K562 (cell line): ENCODE data around the gene GPSM3.

ENCODE experiments used
- CBFB ChIP-seq: sonication (generic); formaldehyde crosslinking; IDR thresholded peaks from 2 replicates; pipeline ENCODE4 v1.4.0; 2020; ENCODE audit warnings: mild to moderate bottlenecking, missing genetic modification reagents
- ERF ChIP-seq: fragments of 450-650 bp; formaldehyde crosslinking; IDR thresholded peaks from 2 replicates; pipeline ENCODE4 v1.4.0; 2020; ENCODE audit warnings: mild to moderate bottlenecking, mixed read lengths
- EZH2 ChIP-seq: IDR thresholded peaks from 2 replicates; pipeline ENCODE4 v1.6.1; 2012; ENCODE audit warnings: low read depth, mild to moderate bottlenecking, inconsistent platforms, low read length, borderline replicate concordance
- FOXK2 ChIP-seq, 2 experiments: fragments of 450-650 bp; IDR thresholded peaks in 1 of 2; conservative IDR thresholded peaks in 1 of 2; 2 replicates each; pipeline ENCODE4 v1.6.1; 2016; ENCODE audit warnings: low read depth in 2 of 2, mild to moderate bottlenecking in 1 of 2
- HSF4 ChIP-seq: fragments of 250-450 bp; sonication (Bioruptor Pico); IDR thresholded peaks from 2 replicates; pipeline ENCODE4 v2.1.2; 2022; ENCODE audit warnings: mild to moderate bottlenecking, moderate library complexity, borderline replicate concordance
- NCOA4 ChIP-seq: fragments of 450-650 bp; IDR thresholded peaks from 2 replicates; pipeline ENCODE4 v1.6.1; 2018; ENCODE audit warnings: mild to moderate bottlenecking; ENCODE audit not compliant: partially characterized antibody
- POLR2A ChIP-seq: fragments of 450-650 bp; conservative IDR thresholded peaks from 2 replicates; pipeline ENCODE4 v1.6.1; 2016
- ZEB2 ChIP-seq: fragments of 450-650 bp; IDR thresholded peaks from 2 replicates; pipeline ENCODE4 v1.6.1; 2016
- TF ChIP-seq, protein P1 (sequence below), 3 experiments: IDR thresholded peaks in 2 of 3; conservative IDR thresholded peaks in 1 of 3; 2 replicates each; pipeline ENCODE4 v1.5.1; 2011 to 2012; ENCODE audit warnings: low read length in 3 of 3, mild to moderate bottlenecking in 3 of 3, control low read depth in 2 of 3, improper control_type of control experiment in 1 of 3, inconsistent platforms in 1 of 3, low read depth in 1 of 3, mixed read lengths in 1 of 3, moderate library complexity in 1 of 3; ENCODE audit not compliant: insufficient read depth in 2 of 3
- TF ChIP-seq, protein P2 (sequence below): fragments of 250-450 bp; sonication (Bioruptor Pico); IDR thresholded peaks from 2 replicates; pipeline ENCODE4 v1.5.0; 2020; ENCODE audit warnings: mild to moderate bottlenecking

- TF ChIP-seq, protein P1, sequence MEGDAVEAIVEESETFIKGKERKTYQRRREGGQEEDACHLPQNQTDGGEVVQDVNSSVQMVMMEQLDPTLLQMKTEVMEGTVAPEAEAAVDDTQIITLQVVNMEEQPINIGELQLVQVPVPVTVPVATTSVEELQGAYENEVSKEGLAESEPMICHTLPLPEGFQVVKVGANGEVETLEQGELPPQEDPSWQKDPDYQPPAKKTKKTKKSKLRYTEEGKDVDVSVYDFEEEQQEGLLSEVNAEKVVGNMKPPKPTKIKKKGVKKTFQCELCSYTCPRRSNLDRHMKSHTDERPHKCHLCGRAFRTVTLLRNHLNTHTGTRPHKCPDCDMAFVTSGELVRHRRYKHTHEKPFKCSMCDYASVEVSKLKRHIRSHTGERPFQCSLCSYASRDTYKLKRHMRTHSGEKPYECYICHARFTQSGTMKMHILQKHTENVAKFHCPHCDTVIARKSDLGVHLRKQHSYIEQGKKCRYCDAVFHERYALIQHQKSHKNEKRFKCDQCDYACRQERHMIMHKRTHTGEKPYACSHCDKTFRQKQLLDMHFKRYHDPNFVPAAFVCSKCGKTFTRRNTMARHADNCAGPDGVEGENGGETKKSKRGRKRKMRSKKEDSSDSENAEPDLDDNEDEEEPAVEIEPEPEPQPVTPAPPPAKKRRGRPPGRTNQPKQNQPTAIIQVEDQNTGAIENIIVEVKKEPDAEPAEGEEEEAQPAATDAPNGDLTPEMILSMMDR (IDR thresholded peaks at IDR 0.05 in 2 of 3, conservative IDR thresholded peaks at IDR 0.05 in 1 of 3; ENCODE audit: insufficient read depth in 2 of 3, low read depth in 1 of 3, low read length in 3 of 3): no peak
- no peak for TF ChIP-seq EZH2
- no peak for TF ChIP-seq CBFB (CRISPR knock-in tag)
- TF ChIP-seq ZEB2: no peak
- no peak for TF ChIP-seq ERF (CRISPR knock-in tag)
- no peak for TF ChIP-seq NCOA4
- TF ChIP-seq HSF4: no peak
- TF ChIP-seq, protein P2, sequence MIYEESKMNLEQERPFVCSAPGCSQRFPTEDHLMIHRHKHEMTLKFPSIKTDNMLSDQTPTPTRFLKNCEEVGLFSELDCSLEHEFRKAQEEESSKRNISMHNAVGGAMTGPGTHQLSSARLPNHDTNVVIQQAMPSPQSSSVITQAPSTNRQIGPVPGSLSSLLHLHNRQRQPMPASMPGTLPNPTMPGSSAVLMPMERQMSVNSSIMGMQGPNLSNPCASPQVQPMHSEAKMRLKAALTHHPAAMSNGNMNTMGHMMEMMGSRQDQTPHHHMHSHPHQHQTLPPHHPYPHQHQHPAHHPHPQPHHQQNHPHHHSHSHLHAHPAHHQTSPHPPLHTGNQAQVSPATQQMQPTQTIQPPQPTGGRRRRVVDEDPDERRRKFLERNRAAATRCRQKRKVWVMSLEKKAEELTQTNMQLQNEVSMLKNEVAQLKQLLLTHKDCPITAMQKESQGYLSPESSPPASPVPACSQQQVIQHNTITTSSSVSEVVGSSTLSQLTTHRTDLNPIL (CRISPR knock-in tag): no peak
- TF ChIP-seq POLR2A: no peak
- TF ChIP-seq FOXK2 (conservative IDR thresholded peaks at IDR 0.05 in 1 of 2, IDR thresholded peaks at IDR 0.05 in 1 of 2; ENCODE audit: low read depth in 2 of 2): no peak
These were observed 5.9 kb upstream of the GPSM3 start for GRCh38 chr6:32198345-32198696.
